Neuronal stem cell (in vitro differentiated cells): ENCODE results near the gene IFT80.
"Not testable (repeated sequence)": the region's sequence is repeated elsewhere in the genome, so short reads cannot be mapped to it uniquely, and the experiment has no call there.

Experiments
- DNase-seq: peaks from one replicate; pipeline ENCODE4 v3.0.0-alpha.2; 2013; ENCODE audit warnings: low spot score
- H2AFZ ChIP-seq: one replicate; pipeline ENCODE4 v1.6.1; 2013; ENCODE audit warnings: mild to moderate bottlenecking, low read length, inconsistent platforms
- H2AK5ac ChIP-seq: 2 replicates; pipeline ENCODE4 v1.6.1; 2013; ENCODE audit warnings: low read depth, mild to moderate bottlenecking, inconsistent platforms, low read length, moderate library complexity, mixed read lengths
- H2BK120ac ChIP-seq: 2 replicates; pipeline ENCODE4 v1.6.1; 2013; ENCODE audit warnings: low read depth, mild to moderate bottlenecking, inconsistent platforms, low read length, moderate library complexity, mixed read lengths
- H2BK12ac ChIP-seq: one replicate; pipeline ENCODE4 v1.6.1; 2013; ENCODE audit warnings: low read length, inconsistent platforms
- H2BK15ac ChIP-seq: 2 replicates; pipeline ENCODE4 v1.6.1; 2013; ENCODE audit warnings: mild to moderate bottlenecking, low read length, inconsistent platforms, mixed read lengths
- H2BK5ac ChIP-seq: one replicate; pipeline ENCODE4 v1.6.1; 2013; ENCODE audit warnings: inconsistent platforms, mild to moderate bottlenecking, low read length, moderate library complexity
- H3K14ac ChIP-seq: one replicate; pipeline ENCODE4 v1.6.1; 2013; ENCODE audit warnings: low read length, inconsistent platforms
- H3K18ac ChIP-seq: 2 replicates; pipeline ENCODE4 v1.6.1; 2013; ENCODE audit warnings: low read length, inconsistent platforms
- H3K23ac ChIP-seq: 2 replicates; pipeline ENCODE4 v1.6.1; 2013; ENCODE audit warnings: low read depth, mild to moderate bottlenecking, mixed read lengths, low read length, inconsistent platforms; ENCODE audit not compliant: poor library complexity
- H3K27ac ChIP-seq: replicated peaks from 3 replicates; pipeline ENCODE4 v1.5.1; 2013; ENCODE audit warnings: low read length, inconsistent platforms
- H3K27me3 ChIP-seq, 3 experiments: 2 replicates each; pipeline ENCODE4 v1.6.1; 2013; ENCODE audit warnings: low read length in 3 of 3, mild to moderate bottlenecking in 2 of 3, inconsistent platforms in 1 of 3, low read depth in 1 of 3, mixed read lengths in 1 of 3, moderate library complexity in 1 of 3; ENCODE audit not compliant: control insufficient read depth in 3 of 3, insufficient read depth in 3 of 3
- H3K36me3 ChIP-seq, 2 donors: replicated peaks in 1 of 2; 2 replicates each; pipeline ENCODE4 v1.6.1; 2013; ENCODE audit warnings: low read length in 2 of 2; ENCODE audit not compliant: control insufficient read depth in 2 of 2, insufficient read depth in 2 of 2
- H3K4ac ChIP-seq: 2 replicates; pipeline ENCODE4 v1.6.1; 2013; ENCODE audit warnings: inconsistent platforms, mild to moderate bottlenecking, low read length, moderate library complexity
- H3K4me1 ChIP-seq, 2 donors: 1 replicate in 1 of 2; 2 replicates in 1 of 2; pipeline ENCODE4 v1.6.1; 2013; ENCODE audit warnings: low read length in 2 of 2, low read depth in 1 of 2; ENCODE audit not compliant: control insufficient read depth in 2 of 2, insufficient read depth in 1 of 2
- H3K4me2 ChIP-seq: one replicate; pipeline ENCODE4 v1.6.1; 2013; ENCODE audit warnings: mild to moderate bottlenecking, low read length, inconsistent platforms; ENCODE audit not compliant: insufficient read depth, poor library complexity, severe bottlenecking
- H3K4me3 ChIP-seq, 2 donors: 2 replicates each; pipeline ENCODE4 v1.5.1; 2013; ENCODE audit warnings: low read length in 2 of 2, mild to moderate bottlenecking in 2 of 2, inconsistent platforms in 1 of 2, moderate library complexity in 1 of 2
- H3K79me1 ChIP-seq: one replicate; pipeline ENCODE4 v1.6.1; 2013; ENCODE audit warnings: low read depth, mild to moderate bottlenecking, inconsistent platforms, low read length, moderate library complexity
- H3K9ac ChIP-seq: one replicate; pipeline ENCODE4 v1.6.1; 2013; ENCODE audit warnings: mild to moderate bottlenecking, low read depth, low read length, inconsistent platforms; ENCODE audit not compliant: poor library complexity
- H3K9me3 ChIP-seq, 2 donors: replicated peaks in 1 of 2; 2 replicates each; pipeline versions ENCODE3 to v1.6.1; 2013; ENCODE audit warnings: low read length in 2 of 2, mild to moderate bottlenecking in 2 of 2, inconsistent platforms in 1 of 2, low read depth in 1 of 2, mixed read lengths in 1 of 2, moderate library complexity in 1 of 2; ENCODE audit not compliant: control insufficient read depth in 2 of 2, insufficient read depth in 1 of 2
- H4K8ac ChIP-seq: one replicate; pipeline ENCODE4 v1.6.1; 2013; ENCODE audit warnings: low read depth, mild to moderate bottlenecking, inconsistent platforms, low read length, moderate library complexity
- H4K91ac ChIP-seq: one replicate; pipeline ENCODE4 v1.6.1; 2013; ENCODE audit warnings: low read length, low read depth, mild to moderate bottlenecking, inconsistent platforms; ENCODE audit not compliant: poor library complexity
- WGBS, 2 donors: extraction: QIAGEN DNeasy Blood & Tissue Kit; methylation state at CpG; one replicate each; pipeline ENCODE4 v1.1.7; 2013; ENCODE audit warnings: missing lambda C conversion rate in 2 of 2, mixed read lengths in 1 of 2; ENCODE audit not compliant: insufficient read length in 2 of 2, insufficient replicate concordance in 1 of 2; ENCODE audit errors: extremely low coverage in 2 of 2; 5-methylcytosine and 5-hydroxymethylcytosine counted together

IFT80 gene

DNA sequence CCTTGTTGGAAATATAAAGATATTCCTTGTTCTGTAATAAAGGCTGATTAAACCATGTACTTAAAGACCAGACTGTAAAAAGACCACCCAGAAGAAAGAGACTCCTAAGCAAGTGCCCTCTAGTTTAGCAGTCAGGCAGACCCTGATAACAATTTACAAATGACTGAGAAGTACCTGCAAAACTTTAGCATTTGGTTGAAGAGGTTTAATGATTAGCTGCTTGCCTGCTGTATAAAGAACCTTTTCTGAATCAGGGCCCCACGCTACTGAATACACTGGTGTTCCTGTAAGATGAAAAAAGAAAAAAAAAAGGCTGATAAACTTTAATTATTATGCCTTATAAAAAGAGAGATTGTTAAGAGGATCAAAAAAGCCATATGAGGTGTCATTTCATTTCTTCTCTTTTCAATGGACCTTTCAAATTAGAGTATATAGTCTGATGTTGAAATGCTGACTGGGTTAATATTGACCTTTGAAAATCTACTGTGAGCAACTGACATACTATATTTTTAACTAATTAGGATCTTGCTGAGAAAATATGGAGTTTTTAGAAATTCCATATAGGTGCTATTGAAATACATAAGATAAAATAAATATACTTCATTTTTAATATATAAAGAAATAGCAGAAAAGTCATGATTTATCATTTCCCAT lies 33.0 kb downstream of the IFT80 start:
- no peaks in the 10 kb centered on the region for H3K9me3 ChIP-seq
- no peak overlapping the region for H3K23ac ChIP-seq
- no peak overlapping the region for H3K4me3 ChIP-seq
- no peak overlapping the region for H3K18ac ChIP-seq
- no peak overlapping the region for H2BK120ac ChIP-seq
- H2AFZ ChIP-seq: no peak overlapping the region
- peaks cover 0 to 19% of the 10 kb centered on the region in 2 donors for H3K36me3 ChIP-seq
- WGBS, 2 donors: no CpG with 5 or more reads among the region's 1 CpG
- H3K79me1 ChIP-seq: no peaks in the 10 kb centered on the region
- H2BK15ac ChIP-seq: no peak overlapping the region
- H2AK5ac ChIP-seq: no peak overlapping the region
- H3K4me1 ChIP-seq: no peaks in the 10 kb centered on the region
- H2BK5ac ChIP-seq: no peak overlapping the region
- no peak overlapping the region for H3K14ac ChIP-seq
- H3K9ac ChIP-seq: no peak overlapping the region
- no peak overlapping the region for H3K4ac ChIP-seq
- no peak overlapping the region for H4K8ac ChIP-seq
- no peak overlapping the region for H4K91ac ChIP-seq
- H2BK12ac ChIP-seq: no peak overlapping the region
- H3K27ac ChIP-seq: no peak overlapping the region
- no peak for DNase-seq
- H3K27me3 ChIP-seq: no peaks in the 10 kb centered on the region
- H3K4me2 ChIP-seq: no peak overlapping the region

DNA sequence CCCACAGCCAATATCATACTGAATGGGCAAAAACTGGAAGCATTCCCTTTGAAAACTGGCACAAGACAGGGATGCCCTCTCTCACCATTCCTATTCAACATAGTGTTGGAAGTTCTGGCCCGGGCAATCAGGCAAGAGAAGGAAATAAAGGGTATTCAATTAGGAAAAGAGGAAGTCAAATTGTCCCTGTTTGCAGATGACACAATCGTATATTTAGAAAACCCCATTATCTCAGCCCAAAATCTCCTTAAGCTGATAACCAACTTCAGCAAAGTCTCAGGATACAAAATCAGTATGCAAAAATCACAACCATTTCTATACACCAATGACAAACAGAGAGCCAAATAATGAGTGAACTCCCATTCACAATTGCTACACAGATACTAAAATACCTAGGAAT lies 36.1 kb downstream of the IFT80 start:
- not testable (repeated sequence) for H2BK120ac ChIP-seq, H4K8ac ChIP-seq
- WGBS, 2 donors: no CpG with 5 or more reads among the region's 2 CpGs

DNA sequence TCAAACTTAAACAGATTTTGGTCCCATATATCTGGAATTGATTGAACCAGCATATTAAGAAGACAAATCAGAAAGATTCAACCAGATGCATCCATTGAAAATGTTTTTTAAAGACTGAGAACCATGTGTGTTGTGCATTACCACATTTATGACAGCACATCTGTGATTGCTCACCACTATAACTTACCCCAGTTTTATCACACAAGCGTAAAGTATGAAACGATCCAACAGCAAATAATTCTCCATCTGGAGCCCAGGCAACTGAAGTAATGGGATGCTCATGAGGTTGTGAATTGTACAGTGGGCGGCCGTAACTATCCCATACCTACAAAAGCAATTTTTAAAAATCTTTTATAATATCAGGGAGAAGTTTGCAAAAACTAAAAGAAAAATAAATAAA lies 43.2 kb downstream of the IFT80 start:
- Histone ChIP-seq H3K27ac (no peak overlapping the region), H2BK15ac (no peak overlapping the region), H2AFZ (no peak overlapping the region), H3K4me3 (no peak overlapping the region), H4K8ac (no peak overlapping the region), H3K23ac (no peak overlapping the region), H3K27me3 (no peaks in the 10 kb centered on the region), H2BK5ac (no peak overlapping the region), H2BK120ac (no peak overlapping the region), H2AK5ac (no peak overlapping the region), H4K91ac (no peak overlapping the region), H3K18ac (no peak overlapping the region), H3K36me3 (peaks cover 4 to 45% of the 10 kb centered on the region in 2 donors), H3K4me1 (no peaks in the 10 kb centered on the region), H3K9me3 (no peaks in the 10 kb centered on the region), H3K9ac (no peak overlapping the region), H3K4ac (no peak overlapping the region), H3K79me1 (no peaks in the 10 kb centered on the region), H2BK12ac (no peak overlapping the region), H3K14ac (no peak overlapping the region), H3K4me2 (no peak overlapping the region)
- no CpG with 5 or more reads among the region's 4 CpGs for WGBS, 2 donors
- no peak for DNase-seq

More for the DNA sequence above, 36.1 kb downstream of the IFT80 start:
- not testable (repeated sequence) for H2BK15ac ChIP-seq, H3K4me1 ChIP-seq, H3K27me3 ChIP-seq, H3K9me3 ChIP-seq, H2BK5ac ChIP-seq, H3K4me2 ChIP-seq, H4K91ac ChIP-seq, H3K27ac ChIP-seq, H3K4me3 ChIP-seq, H3K4ac ChIP-seq, H2AFZ ChIP-seq, H2BK12ac ChIP-seq, H3K9ac ChIP-seq, H3K23ac ChIP-seq, DNase-seq, H2AK5ac ChIP-seq, H3K14ac ChIP-seq, H3K79me1 ChIP-seq, H3K18ac ChIP-seq
- peaks cover 0 to 20% of the 10 kb centered on the region in 2 donors for H3K36me3 ChIP-seq

DNA sequence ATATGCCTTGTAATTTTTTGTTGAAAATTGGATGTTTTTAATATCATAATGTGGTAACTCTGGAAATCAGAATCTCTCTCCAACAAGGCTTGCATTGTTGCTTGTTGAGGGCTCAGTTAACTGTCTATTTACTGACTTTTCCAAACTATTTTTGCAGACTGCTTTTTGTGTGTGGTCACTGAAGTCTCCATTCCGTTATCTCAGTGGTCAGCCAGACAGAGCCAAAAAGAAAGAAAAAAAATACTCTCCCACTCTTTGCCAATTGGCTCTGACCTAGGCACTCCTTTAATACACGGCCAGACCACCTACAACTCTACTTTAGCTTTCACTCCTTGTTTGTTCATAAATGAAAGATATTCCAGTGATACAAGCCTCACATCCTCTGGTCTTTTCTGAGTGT lies 52.5 kb downstream of the IFT80 start:
- Histone ChIP-seq H3K36me3 (peaks cover 0 to 3% of the 10 kb centered on the region in 2 donors), H3K4ac (no peak overlapping the region), H2BK12ac (no peak overlapping the region), H2BK120ac (no peak overlapping the region), H4K8ac (no peak overlapping the region), H3K23ac (no peak overlapping the region), H3K14ac (no peak overlapping the region), H3K27me3 (no peaks in the 10 kb centered on the region), H2BK15ac (no peak overlapping the region), H2AFZ (no peak overlapping the region), H3K4me3 (no peak overlapping the region), H2AK5ac (no peak overlapping the region), H2BK5ac (no peak overlapping the region), H3K18ac (no peak overlapping the region), H3K79me1 (no peaks in the 10 kb centered on the region), H3K4me1 (no peaks in the 10 kb centered on the region), H4K91ac (no peak overlapping the region), H3K27ac (no peak overlapping the region), H3K9ac (no peak overlapping the region), H3K9me3 (no peaks in the 10 kb centered on the region), H3K4me2 (no peak overlapping the region)
- no CpG with 5 or more reads among the region's 2 CpGs for WGBS, 2 donors
- DNase-seq: no peak
